GM12874 (cell line): Measurements from ENCODE around the gene ACADM.

Source experiments
- TF ChIP-seq, protein P1 (sequence below): IDR thresholded peaks from 2 replicates; pipeline ENCODE4 v1.5.1; 2011; ENCODE audit warnings: low read depth, mild to moderate bottlenecking, control low read depth, low read length, moderate library complexity; ENCODE audit not compliant: insufficient read depth

ACADM gene

GRCh38 chr1:75742047-75742625, 17.6 kb downstream of the ACADM start:
- TF ChIP-seq, protein P1, sequence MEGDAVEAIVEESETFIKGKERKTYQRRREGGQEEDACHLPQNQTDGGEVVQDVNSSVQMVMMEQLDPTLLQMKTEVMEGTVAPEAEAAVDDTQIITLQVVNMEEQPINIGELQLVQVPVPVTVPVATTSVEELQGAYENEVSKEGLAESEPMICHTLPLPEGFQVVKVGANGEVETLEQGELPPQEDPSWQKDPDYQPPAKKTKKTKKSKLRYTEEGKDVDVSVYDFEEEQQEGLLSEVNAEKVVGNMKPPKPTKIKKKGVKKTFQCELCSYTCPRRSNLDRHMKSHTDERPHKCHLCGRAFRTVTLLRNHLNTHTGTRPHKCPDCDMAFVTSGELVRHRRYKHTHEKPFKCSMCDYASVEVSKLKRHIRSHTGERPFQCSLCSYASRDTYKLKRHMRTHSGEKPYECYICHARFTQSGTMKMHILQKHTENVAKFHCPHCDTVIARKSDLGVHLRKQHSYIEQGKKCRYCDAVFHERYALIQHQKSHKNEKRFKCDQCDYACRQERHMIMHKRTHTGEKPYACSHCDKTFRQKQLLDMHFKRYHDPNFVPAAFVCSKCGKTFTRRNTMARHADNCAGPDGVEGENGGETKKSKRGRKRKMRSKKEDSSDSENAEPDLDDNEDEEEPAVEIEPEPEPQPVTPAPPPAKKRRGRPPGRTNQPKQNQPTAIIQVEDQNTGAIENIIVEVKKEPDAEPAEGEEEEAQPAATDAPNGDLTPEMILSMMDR: no peak

DNA sequence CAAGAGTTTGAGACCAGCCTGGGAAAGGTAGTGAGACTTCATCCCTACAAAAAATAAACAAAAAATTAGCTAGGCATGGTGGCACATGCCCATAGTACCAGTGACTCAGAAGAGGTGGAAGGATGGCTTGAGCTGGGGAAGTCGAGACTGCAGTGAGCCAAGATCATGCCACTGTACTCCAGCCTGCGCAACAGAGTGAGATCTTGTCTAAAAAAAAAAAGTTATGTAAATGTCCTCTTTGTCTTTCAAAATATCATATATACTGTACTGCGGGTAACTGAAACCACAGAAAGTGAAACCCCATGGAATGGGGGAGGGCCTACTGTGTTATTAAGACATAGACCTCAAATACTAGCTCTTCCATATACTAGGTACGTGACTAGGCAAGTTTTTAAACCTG, 20.8 kb downstream of the ACADM start:
- TF ChIP-seq, protein P1: no peak

GRCh38 chr1:75764057-75764655, 39.6 kb downstream of the ACADM start:
- TF ChIP-seq, protein P1: no peak

DNA sequence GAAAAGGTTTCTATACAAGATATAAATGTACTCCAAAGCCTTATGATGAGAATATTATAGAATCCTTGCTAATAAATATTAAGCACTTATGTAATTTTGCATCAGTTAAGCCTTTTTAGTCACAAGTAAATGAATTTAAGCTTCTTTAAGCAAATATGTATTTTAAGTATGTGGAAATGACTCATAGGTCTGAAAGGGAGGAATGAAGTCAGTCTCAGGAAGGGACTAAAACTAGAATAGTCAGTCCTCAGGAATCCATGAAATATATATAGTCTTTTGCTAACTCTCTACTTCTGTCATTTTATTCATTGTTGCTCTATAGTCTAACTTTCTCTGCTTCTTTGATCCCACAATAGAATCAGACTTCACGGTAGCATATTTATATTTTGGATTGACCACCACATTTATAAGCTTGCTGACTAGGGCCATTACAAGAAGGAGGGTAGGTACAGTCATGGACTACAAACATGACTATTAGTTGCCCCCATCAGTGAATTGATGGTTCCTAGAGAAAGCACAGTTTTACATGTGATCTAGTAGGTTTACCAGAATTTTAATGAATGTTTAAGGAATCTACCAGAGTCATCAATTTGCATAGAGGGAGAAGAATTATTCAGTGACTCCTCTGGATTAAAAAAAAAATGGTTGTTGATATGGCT, 41.3 kb downstream of the ACADM start:
- TF ChIP-seq, protein P1: no peak

- TF ChIP-seq, protein P1: no peak
Observed at GRCh38 chr1:75768016-75768415, 43.5 kb downstream of the ACADM start.

DNA sequence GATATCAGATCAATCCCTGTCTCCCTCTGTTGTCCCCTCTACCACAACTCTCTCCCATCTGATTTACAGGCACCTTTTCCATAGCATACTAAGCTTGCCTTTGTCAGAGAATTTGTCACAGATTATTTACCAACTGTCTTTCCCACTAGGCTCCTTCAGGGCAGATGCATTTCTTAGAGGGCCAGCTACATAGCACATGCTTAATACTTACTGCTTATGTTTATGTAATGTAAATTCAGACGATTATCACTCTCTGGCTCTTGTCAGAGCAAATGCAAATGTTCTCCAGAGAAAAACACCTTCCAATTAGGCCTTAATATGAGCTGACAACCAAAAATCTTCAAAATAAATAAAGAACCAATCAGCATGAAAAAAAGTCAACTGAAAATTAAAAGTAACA, 46.3 kb downstream of the ACADM start:
- TF ChIP-seq, protein P1: no peak

DNA sequence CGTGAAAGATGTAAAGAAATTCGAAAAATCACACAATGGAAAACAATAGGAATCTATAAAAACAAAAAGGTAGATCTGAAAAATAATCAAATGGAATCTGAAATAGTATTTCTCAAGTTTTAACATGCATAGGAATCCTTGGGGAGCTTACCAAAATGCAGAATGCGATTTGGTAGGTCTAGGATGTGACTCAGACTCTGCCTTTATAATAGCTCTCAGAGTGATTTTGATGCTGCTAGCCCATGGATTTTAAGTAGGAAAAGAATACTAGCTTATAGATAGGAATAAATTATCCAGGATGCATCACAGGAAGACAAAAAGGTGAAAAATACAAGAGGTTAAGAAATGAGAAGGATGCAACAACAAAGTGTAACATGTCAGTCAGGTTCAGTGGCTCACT, 47.5 kb downstream of the ACADM start:
- TF ChIP-seq, protein P1: no peak
